Tibial nerve (tissue), 4 donors: ENCODE data around the gene MATR3.

Experiments used
- CTCF ChIP-seq, 5 experiments: fragments of 200-600 bp in 3 of 5; fragments of 450-650 bp in 2 of 5; sonication (generic) in 3 of 5; IDR thresholded peaks; one replicate each; pipeline ENCODE4 v1.5.1; 2016 to 2019; ENCODE audit warnings: antibody characterized with exemption in 5 of 5, mild to moderate bottlenecking in 3 of 5, moderate library complexity in 2 of 5
- EP300 ChIP-seq, 2 donors: sonication (generic); formaldehyde crosslinking; IDR thresholded peaks; one replicate each; pipeline ENCODE4 v1.6.1; 2017; ENCODE audit warnings: antibody characterized with exemption in 2 of 2, mild to moderate bottlenecking in 1 of 2
- POLR2A ChIP-seq, 2 donors: fragments of 450-650 bp; IDR thresholded peaks; one replicate each; pipeline ENCODE4 v1.6.1; 2017; ENCODE audit warnings: antibody characterized with exemption in 2 of 2, mild to moderate bottlenecking in 2 of 2, moderate library complexity in 2 of 2

GRCh38 chr5:139342423-139342723, 48.8 kb downstream of the MATR3 start:
- TF ChIP-seq CTCF (IDR thresholded peaks at IDR 0.05) (no peak), EP300 (IDR thresholded peaks at IDR 0.05) (no peak), POLR2A (IDR thresholded peaks at IDR 0.05) (no peak)
